Measurements from ENCODE around the gene OR2M3. TPM values are rescaled to one million over a fixed set of nuclear protein-coding genes. Genes with fewer than 3 reads are reported as not detected.

Gene OR2M3
- under 1 TPM; 0.06 to 0.40 TPM for total RNA-seq
- polyA plus RNA-seq (ENCODE audit: insufficient read length in 2 of 2), result under 1 TPM; 0.05 to 0.08 TPM
- long read RNA-seq, donor 1, result 0 reads
- long read RNA-seq, donor 2, result 0 reads
- long read RNA-seq, donor 3, result 0 reads
- long read RNA-seq, donor 4, result 0 reads

- no peaks in the 10 kb centered on the region for H3K9me3 ChIP-seq (ENCODE audit: control insufficient read depth, insufficient read depth, low read length)
- H3K4me1 ChIP-seq (ENCODE audit: control insufficient read depth, insufficient read depth, low read length), result no peaks in the 10 kb centered on the region
- no peak within 1 kb of the TSS for H3K4me3 ChIP-seq (ENCODE audit: low read depth, low read length)
- WGBS (ENCODE audit: insufficient coverage), result no CpG with 5 or more reads among the region's 4 CpGs
- H3K27me3 ChIP-seq (ENCODE audit: control insufficient read depth, insufficient read depth, low read length), result no peaks in the 10 kb centered on the region
- no peaks in the 10 kb centered on the region for H3K36me3 ChIP-seq (ENCODE audit: control insufficient read depth, insufficient read depth, low read length)
- DNase-seq (ENCODE audit: low read depth in 4 of 6, low spot score in 6 of 6), result no peak
- H3K27ac ChIP-seq (ENCODE audit: low read depth, low read length), result no peak within 1 kb of the TSS
Observed at GRCh38 chr1:248196965-248197364, at the start of gene OR2M3. Gene OR2M3 (plus strand): TSS chr1:248197265. CDS start chr1:248203068, 5,803 bp downstream.

DNA sequence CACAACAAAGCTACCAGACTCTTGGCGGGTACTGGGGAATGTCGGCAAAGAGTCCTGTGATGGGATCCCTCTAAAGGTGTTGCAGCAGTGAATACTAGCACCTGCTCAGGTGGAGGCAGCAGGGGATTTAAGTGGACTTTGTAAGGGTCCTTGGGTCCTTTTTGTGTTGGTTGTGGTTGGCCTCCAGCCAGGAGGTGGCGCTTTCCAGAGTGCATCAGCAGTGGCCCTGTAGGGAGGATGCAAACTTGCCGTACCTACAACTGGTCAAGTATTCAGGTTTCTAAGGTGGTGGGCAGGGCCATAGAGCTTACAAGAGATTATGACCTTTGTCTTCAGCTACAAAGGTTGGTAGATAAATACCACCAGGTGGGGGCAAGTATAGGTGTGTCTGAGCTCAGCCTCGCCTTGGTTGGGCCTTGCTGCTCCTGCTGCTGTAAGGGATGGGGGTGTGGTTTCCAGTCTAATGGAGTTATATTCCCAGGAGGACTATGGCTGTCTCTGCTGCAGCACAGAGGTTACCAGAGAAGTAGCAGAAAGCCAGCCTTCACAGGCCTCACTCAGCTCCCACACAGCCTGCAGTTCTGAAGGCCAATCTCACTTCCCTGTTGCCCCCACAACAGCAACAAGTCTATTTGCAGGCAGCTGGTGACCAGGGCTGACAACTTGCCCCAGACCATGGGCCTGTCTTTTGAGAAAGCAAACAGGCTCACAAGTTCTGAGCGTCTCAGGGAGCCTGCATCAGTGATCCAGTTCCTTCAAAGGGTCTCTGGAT is 44.8 kb upstream of the OR2M3 start:
- H3K27me3 ChIP-seq (ENCODE audit: control insufficient read depth, insufficient read depth, low read length), result no peaks in the 10 kb centered on the region
- H3K4me3 ChIP-seq (ENCODE audit: low read depth, low read length), result no peak overlapping the region
- no peaks in the 10 kb centered on the region for H3K4me1 ChIP-seq (ENCODE audit: control insufficient read depth, insufficient read depth, low read length)
- H3K9me3 ChIP-seq (ENCODE audit: control insufficient read depth, insufficient read depth, low read length), result peaks cover 5% of the 10 kb centered on the region
- no peaks in the 10 kb centered on the region for H3K36me3 ChIP-seq (ENCODE audit: control insufficient read depth, insufficient read depth, low read length)
- DNase-seq (ENCODE audit: low read depth in 4 of 6, low spot score in 6 of 6), result no peak
- no peak overlapping the region for H3K27ac ChIP-seq (ENCODE audit: low read depth, low read length)
- whole genome bisulfite sequencing (ENCODE audit: insufficient coverage), result 83% methylated on average over 6 of the region's 6 CpGs

DNA sequence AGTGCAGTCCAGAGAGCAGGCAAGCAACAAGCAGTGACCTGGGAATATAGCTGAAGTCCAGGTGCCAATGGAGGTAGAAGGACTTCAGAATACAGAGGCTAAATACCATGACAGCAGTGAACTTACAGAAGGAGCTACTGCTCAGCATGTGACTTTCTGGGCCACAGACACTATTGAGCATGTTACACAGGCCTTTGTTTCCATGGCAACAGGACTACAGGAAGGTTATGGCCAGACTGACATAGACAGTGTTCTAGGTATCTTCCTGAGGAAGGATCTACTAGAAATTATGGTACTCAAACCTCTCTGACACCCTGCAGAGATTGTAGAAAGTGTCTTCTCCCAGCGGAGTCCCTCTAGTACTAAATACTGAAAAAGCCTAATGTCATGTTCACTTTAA is 41.1 kb upstream of the OR2M3 start:
- no peak overlapping the region for H3K27ac ChIP-seq (ENCODE audit: low read depth, low read length)
- H3K4me3 ChIP-seq (ENCODE audit: low read depth, low read length), result no peak overlapping the region
- peaks cover 5% of the 10 kb centered on the region for H3K9me3 ChIP-seq (ENCODE audit: control insufficient read depth, insufficient read depth, low read length)
- H3K36me3 ChIP-seq (ENCODE audit: control insufficient read depth, insufficient read depth, low read length), result no peaks in the 10 kb centered on the region
- no peak for DNase-seq (ENCODE audit: low read depth in 4 of 6, low spot score in 6 of 6)
- WGBS (ENCODE audit: insufficient coverage), result no CpG with 5 or more reads among the region's 1 CpG
- no peaks in the 10 kb centered on the region for H3K4me1 ChIP-seq (ENCODE audit: control insufficient read depth, insufficient read depth, low read length)
- no peaks in the 10 kb centered on the region for H3K27me3 ChIP-seq (ENCODE audit: control insufficient read depth, insufficient read depth, low read length)

DNA sequence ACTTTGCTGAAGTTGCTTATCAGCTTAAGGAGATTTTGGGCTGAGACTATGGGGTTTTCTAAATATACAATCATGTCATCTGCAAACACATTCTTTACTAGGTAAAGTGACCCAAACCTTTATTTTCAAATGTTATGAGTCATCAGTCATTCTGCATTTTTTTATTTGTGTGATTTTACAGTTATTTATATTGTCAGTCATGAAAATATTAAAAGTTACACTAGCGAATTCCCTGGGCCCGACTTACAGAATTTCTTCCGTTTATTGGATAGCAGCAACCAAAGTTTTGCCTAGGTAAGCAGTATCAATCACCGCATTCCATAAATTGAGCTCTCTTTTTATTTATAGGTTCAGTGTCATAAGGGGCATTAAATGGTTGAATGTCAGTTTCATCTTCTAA is 38.3 kb upstream of the OR2M3 start:
- Histone ChIP-seq H3K9me3 (ENCODE audit: control insufficient read depth, insufficient read depth, low read length) (peaks cover 3% of the 10 kb centered on the region), H3K4me3 (ENCODE audit: low read depth, low read length) (no peak overlapping the region), H3K27ac (ENCODE audit: low read depth, low read length) (no peak overlapping the region), H3K4me1 (ENCODE audit: control insufficient read depth, insufficient read depth, low read length) (no peaks in the 10 kb centered on the region), H3K27me3 (ENCODE audit: control insufficient read depth, insufficient read depth, low read length) (no peaks in the 10 kb centered on the region), H3K36me3 (ENCODE audit: control insufficient read depth, insufficient read depth, low read length) (no peaks in the 10 kb centered on the region)
- no peak for DNase-seq (ENCODE audit: low read depth in 4 of 6, low spot score in 6 of 6)
- WGBS (ENCODE audit: insufficient coverage), result no CpG with 5 or more reads among the region's 4 CpGs

GRCh38 chr1:248164031-248164430 is 33.0 kb upstream of the OR2M3 start:
- no peaks in the 10 kb centered on the region for H3K27me3 ChIP-seq (ENCODE audit: control insufficient read depth, insufficient read depth, low read length)
- no peak overlapping the region for H3K27ac ChIP-seq (ENCODE audit: low read depth, low read length)
- H3K9me3 ChIP-seq (ENCODE audit: control insufficient read depth, insufficient read depth, low read length), result peaks cover 3% of the 10 kb centered on the region
- 95% methylated on average over 11 of the region's 12 CpGs for WGBS (ENCODE audit: insufficient coverage)
- H3K4me3 ChIP-seq (ENCODE audit: low read depth, low read length), result no peak overlapping the region
- no peak for DNase-seq (ENCODE audit: low read depth in 4 of 6, low spot score in 6 of 6)
- H3K4me1 ChIP-seq (ENCODE audit: control insufficient read depth, insufficient read depth, low read length), result no peaks in the 10 kb centered on the region
- H3K36me3 ChIP-seq (ENCODE audit: control insufficient read depth, insufficient read depth, low read length), result no peaks in the 10 kb centered on the region

GRCh38 chr1:248165186-248165585 is 31.9 kb upstream of the OR2M3 start:
- H3K4me3 ChIP-seq (ENCODE audit: low read depth, low read length), result no peak overlapping the region
- H3K4me1 ChIP-seq (ENCODE audit: control insufficient read depth, insufficient read depth, low read length), result no peaks in the 10 kb centered on the region
- whole genome bisulfite sequencing (ENCODE audit: insufficient coverage), result 93% methylated on average over 14 of the region's 14 CpGs
- no peaks in the 10 kb centered on the region for H3K36me3 ChIP-seq (ENCODE audit: control insufficient read depth, insufficient read depth, low read length)
- no peaks in the 10 kb centered on the region for H3K27me3 ChIP-seq (ENCODE audit: control insufficient read depth, insufficient read depth, low read length)
- H3K27ac ChIP-seq (ENCODE audit: low read depth, low read length), result no peak overlapping the region
- DNase-seq (ENCODE audit: low read depth in 4 of 6, low spot score in 6 of 6), result no peak
- H3K9me3 ChIP-seq (ENCODE audit: control insufficient read depth, insufficient read depth, low read length), result peaks cover 3% of the 10 kb centered on the region

GRCh38 chr1:248174521-248174920 is 22.5 kb upstream of the OR2M3 start, which contains the start of gene OR2M2:
Gene OR2M2 (plus strand): TSS chr1:248174821. CDS start chr1:248179986, 5,165 bp downstream.
- no peaks in the 10 kb centered on the region for H3K36me3 ChIP-seq (ENCODE audit: control insufficient read depth, insufficient read depth, low read length)

GRCh38 chr1:248183996-248184395 is 13.1 kb upstream of the OR2M3 start:
- DNase-seq (ENCODE audit: low read depth in 4 of 6, low spot score in 6 of 6), result no peak
- Histone ChIP-seq H3K36me3 (ENCODE audit: control insufficient read depth, insufficient read depth, low read length) (no peaks in the 10 kb centered on the region), H3K4me3 (ENCODE audit: low read depth, low read length) (no peak overlapping the region), H3K4me1 (ENCODE audit: control insufficient read depth, insufficient read depth, low read length) (no peaks in the 10 kb centered on the region), H3K27ac (ENCODE audit: low read depth, low read length) (no peak overlapping the region), H3K9me3 (ENCODE audit: control insufficient read depth, insufficient read depth, low read length) (peaks cover 4% of the 10 kb centered on the region), H3K27me3 (ENCODE audit: control insufficient read depth, insufficient read depth, low read length) (no peaks in the 10 kb centered on the region)
- no CpG with 5 or more reads among the region's 7 CpGs for WGBS (ENCODE audit: insufficient coverage)

More at GRCh38 chr1:248174521-248174920, 22.5 kb upstream of the OR2M3 start, which contains the start of gene OR2M2:
- Histone ChIP-seq H3K27me3 (ENCODE audit: control insufficient read depth, insufficient read depth, low read length) (no peaks in the 10 kb centered on the region), H3K9me3 (ENCODE audit: control insufficient read depth, insufficient read depth, low read length) (no peaks in the 10 kb centered on the region), H3K4me1 (ENCODE audit: control insufficient read depth, insufficient read depth, low read length) (no peaks in the 10 kb centered on the region), H3K4me3 (ENCODE audit: low read depth, low read length) (no peak within 1 kb of the TSS), H3K27ac (ENCODE audit: low read depth, low read length) (no peak within 1 kb of the TSS)
- no peak for DNase-seq (ENCODE audit: low read depth in 4 of 6, low spot score in 6 of 6)

DNA sequence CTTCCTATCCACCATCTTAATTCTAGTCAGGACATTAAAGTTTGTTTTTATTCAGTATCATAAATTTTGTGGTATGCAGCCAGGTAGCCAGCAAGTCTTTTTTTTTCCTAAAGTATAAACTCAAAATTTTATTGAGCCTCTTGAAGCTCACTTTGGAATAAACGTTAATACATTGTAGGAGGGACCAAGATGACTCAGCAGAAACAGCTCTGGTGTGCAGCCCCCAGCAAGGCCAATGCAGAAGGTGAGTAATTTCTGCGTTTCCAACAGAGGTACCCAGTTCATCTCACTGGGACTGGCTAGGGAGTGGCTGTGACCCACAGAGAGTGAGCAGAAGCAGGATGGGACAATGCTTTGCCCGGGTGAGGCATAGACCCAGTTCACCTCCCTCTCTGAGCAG is 9.7 kb upstream of the OR2M3 start:
- H3K27me3 ChIP-seq (ENCODE audit: control insufficient read depth, insufficient read depth, low read length), result no peaks in the 10 kb centered on the region
- peaks cover 2% of the 10 kb centered on the region for H3K9me3 ChIP-seq (ENCODE audit: control insufficient read depth, insufficient read depth, low read length)
- no peak overlapping the region for H3K4me3 ChIP-seq (ENCODE audit: low read depth, low read length)
- no peak overlapping the region for H3K27ac ChIP-seq (ENCODE audit: low read depth, low read length)
- DNase-seq (ENCODE audit: low read depth in 4 of 6, low spot score in 6 of 6), result no peak
- H3K4me1 ChIP-seq (ENCODE audit: control insufficient read depth, insufficient read depth, low read length), result no peaks in the 10 kb centered on the region
- 84% methylated on average over 2 of the region's 3 CpGs for WGBS (ENCODE audit: insufficient coverage)
- H3K36me3 ChIP-seq (ENCODE audit: control insufficient read depth, insufficient read depth, low read length), result no peaks in the 10 kb centered on the region

- H3K4me3 ChIP-seq (ENCODE audit: low read depth, low read length), result no peak overlapping the region
- H3K9me3 ChIP-seq (ENCODE audit: control insufficient read depth, insufficient read depth, low read length), result peaks cover 1% of the 10 kb centered on the region
- no peaks in the 10 kb centered on the region for H3K27me3 ChIP-seq (ENCODE audit: control insufficient read depth, insufficient read depth, low read length)
- no peaks in the 10 kb centered on the region for H3K4me1 ChIP-seq (ENCODE audit: control insufficient read depth, insufficient read depth, low read length)
- 30% methylated on average over 8 of the region's 11 CpGs for WGBS (ENCODE audit: insufficient coverage)
- DNase-seq (ENCODE audit: low read depth in 4 of 6, low spot score in 6 of 6), result no peak
- no peaks in the 10 kb centered on the region for H3K36me3 ChIP-seq (ENCODE audit: control insufficient read depth, insufficient read depth, low read length)
- no peak overlapping the region for H3K27ac ChIP-seq (ENCODE audit: low read depth, low read length)
Observed at GRCh38 chr1:248189026-248189425, 8.0 kb upstream of the OR2M3 start.
